Esophagus muscularis mucosa (tissue), 4 donors: ENCODE data around the gene LIPC. TPM values are rescaled to one million over a fixed set of nuclear protein-coding genes. Genes with fewer than 3 reads are reported as not detected.

Experiments used
- DNase-seq: peaks from one replicate; pipeline ENCODE4 v3.0.0-alpha.2; 2017; ENCODE audit errors: extremely low spot score
- H3K27ac ChIP-seq, 4 donors: fragments of 200-600 bp; sonication (generic); replicated peaks in 1 of 4; 1 replicate in 3 of 4; 2 replicates in 1 of 4; pipeline ENCODE4 v1.5.1; 2016 to 2019; ENCODE audit warnings: mild to moderate bottlenecking in 1 of 4
- H3K27me3 ChIP-seq, 4 donors: fragments of 200-600 bp; sonication (generic); one replicate each; pipeline versions ENCODE4 v1.5.1 to v1.6.0; 2016 to 2019
- H3K36me3 ChIP-seq, 4 donors: fragments of 200-600 bp; sonication (generic); one replicate each; pipeline ENCODE4 v1.5.1; 2016 to 2019
- H3K4me1 ChIP-seq, 4 donors: fragments of 200-600 bp; sonication (generic); one replicate each; pipeline ENCODE4 v1.5.1; 2016 to 2019
- H3K4me3 ChIP-seq, 4 donors: fragments of 200-600 bp; sonication (generic); 1 replicate in 2 of 4; 2 replicates in 2 of 4; pipeline ENCODE4 v1.5.1; 2016 to 2019; ENCODE audit warnings: mild to moderate bottlenecking in 4 of 4, moderate library complexity in 1 of 4
- H3K9me3 ChIP-seq, 4 donors: fragments of 200-600 bp; sonication (generic); 1 replicate in 3 of 4; 2 replicates in 1 of 4; pipeline ENCODE4 v1.5.1; 2016 to 2019
- CTCF ChIP-seq, 3 experiments: fragments of 200-600 bp in 2 of 3; fragments of 450-650 bp in 1 of 3; sonication (generic) in 2 of 3; IDR thresholded peaks; one replicate each; pipeline ENCODE4 v1.5.1; 2017 to 2019; ENCODE audit warnings: antibody characterized with exemption in 3 of 3, mild to moderate bottlenecking in 2 of 3, moderate library complexity in 1 of 3
- EP300 ChIP-seq: sonication (generic); formaldehyde crosslinking; IDR thresholded peaks from one replicate; pipeline ENCODE4 v1.6.1; 2017; ENCODE audit warnings: antibody characterized with exemption
- POLR2A ChIP-seq: fragments of 450-650 bp; IDR thresholded peaks from one replicate; pipeline ENCODE4 v1.6.1; 2017; ENCODE audit warnings: antibody characterized with exemption, moderate library complexity, mild to moderate bottlenecking, low read depth
- POLR2AphosphoS5 ChIP-seq, 2 donors: sonication (generic); formaldehyde crosslinking; IDR thresholded peaks; one replicate each; pipeline ENCODE4 v1.6.1; 2017; ENCODE audit warnings: antibody characterized with exemption in 2 of 2
- WGBS: methylation state at CpG from one replicate; pipeline ENCODE4 v1.1.5; 2018; 5-methylcytosine and 5-hydroxymethylcytosine counted together
- intact Hi-C: fragments of 100-400 bp; cut with DNase I; formaldehyde crosslinking; loops from one replicate; pipeline ENCODE4 v1.15.1; 2023
- total RNA-seq, 4 donors: library from RNA; depleted of rRNA; stranded (reverse); fragments of >200 nt; gene quantifications; one replicate each; pipeline versions ENCODE4 v1.1.0 to v1.2.1, GENCODE V29; 2016

The LIPC gene
- total RNA-seq, 4 donors from 2014 or later: 0.06 to 0.63 (median 0.37) TPM

- H3K27me3 ChIP-seq: no peaks in the 10 kb centered on the region
- DNase-seq: no peak
- H3K36me3 ChIP-seq: no peaks in the 10 kb centered on the region
- H3K9me3 ChIP-seq: no peaks in the 10 kb centered on the region
- no peak overlapping the region for H3K4me3 ChIP-seq
- intact Hi-C loops: no loop called here
- WGBS: 82% methylated on average over 15 of the region's 15 CpGs
- H3K27ac ChIP-seq: no peak overlapping the region
- H3K4me1 ChIP-seq: no peaks in the 10 kb centered on the region
- TF ChIP-seq CTCF (IDR thresholded peaks at IDR 0.05) (no peak), EP300 (no peak)
Observed at GRCh38 chr15:58467121-58467721, 35.4 kb downstream of the LIPC start.

- 96% methylated on average over 9 of the region's 9 CpGs for WGBS
- no peaks in the 10 kb centered on the region for H3K36me3 ChIP-seq
- no peaks in the 10 kb centered on the region for H3K27me3 ChIP-seq
- H3K4me1 ChIP-seq: peaks cover 0 to 4% (median 1%) of the 10 kb centered on the region in 4 donors
- no peaks in the 10 kb centered on the region for H3K9me3 ChIP-seq
- H3K27ac ChIP-seq: no peak overlapping the region
- TF ChIP-seq POLR2AphosphoS5 (IDR thresholded peaks at IDR 0.05) (no peak), POLR2A (no peak), CTCF (IDR thresholded peaks at IDR 0.05) (no peak), EP300 (no peak)
- DNase-seq: no peak
- intact Hi-C loops: no loop called here
- no peak overlapping the region for H3K4me3 ChIP-seq
Observed at GRCh38 chr15:58467722-58468423, 36.1 kb downstream of the LIPC start.

GRCh38 chr15:58469432-58470353 is 37.9 kb downstream of the LIPC start:
- 74% methylated on average over 11 of the region's 11 CpGs for WGBS
- TF ChIP-seq POLR2AphosphoS5 (IDR thresholded peaks at IDR 0.05) (no peak), EP300 (no peak), CTCF (IDR thresholded peaks at IDR 0.05) (no peak), POLR2A (no peak)
- H3K4me1 ChIP-seq: peaks cover 2 to 11% (median 9%) of the 10 kb centered on the region in 4 donors
- intact Hi-C loops: loop anchor here (5.0 kb wide), 1 partner anchor 53 kb away; no protein-coding TSS in a partner anchor
- H3K27me3 ChIP-seq: no peaks in the 10 kb centered on the region
- H3K36me3 ChIP-seq: no peaks in the 10 kb centered on the region
- H3K4me3 ChIP-seq: no peak overlapping the region
- H3K9me3 ChIP-seq: no peaks in the 10 kb centered on the region
- H3K27ac ChIP-seq: no peak overlapping the region
- no peak for DNase-seq

- intact Hi-C loops: loop anchor here (5.0 kb wide), 1 partner anchor 51 kb away; no protein-coding TSS in a partner anchor
- WGBS: 100% methylated on average over 1 of the region's 1 CpG
Observed at GRCh38 chr15:58471348-58471747, 39.6 kb downstream of the LIPC start.

More at GRCh38 chr15:58471348-58471747, 39.6 kb downstream of the LIPC start:
- H3K4me3 ChIP-seq: no peak overlapping the region
- no peak for DNase-seq
- no peak for TF ChIP-seq CTCF (IDR thresholded peaks at IDR 0.05)
- TF ChIP-seq POLR2AphosphoS5 (IDR thresholded peaks at IDR 0.05): no peak
- TF ChIP-seq EP300: no peak
- TF ChIP-seq POLR2A: no peak
- peaks cover 3 to 22% (median 11%) of the 10 kb centered on the region in 4 donors for H3K4me1 ChIP-seq
- no peaks in the 10 kb centered on the region for H3K36me3 ChIP-seq
- no peaks in the 10 kb centered on the region for H3K27me3 ChIP-seq
- no peaks in the 10 kb centered on the region for H3K9me3 ChIP-seq
- H3K27ac ChIP-seq: no peak overlapping the region
